ENCODE results near the gene NCAM1. TPM values are rescaled to one million over a fixed set of nuclear protein-coding genes. Genes with fewer than 3 reads are reported as not detected.

NCAM1 gene
- total RNA-seq, 1 experiment from 2014 or later = 12.0 TPM

DNA sequence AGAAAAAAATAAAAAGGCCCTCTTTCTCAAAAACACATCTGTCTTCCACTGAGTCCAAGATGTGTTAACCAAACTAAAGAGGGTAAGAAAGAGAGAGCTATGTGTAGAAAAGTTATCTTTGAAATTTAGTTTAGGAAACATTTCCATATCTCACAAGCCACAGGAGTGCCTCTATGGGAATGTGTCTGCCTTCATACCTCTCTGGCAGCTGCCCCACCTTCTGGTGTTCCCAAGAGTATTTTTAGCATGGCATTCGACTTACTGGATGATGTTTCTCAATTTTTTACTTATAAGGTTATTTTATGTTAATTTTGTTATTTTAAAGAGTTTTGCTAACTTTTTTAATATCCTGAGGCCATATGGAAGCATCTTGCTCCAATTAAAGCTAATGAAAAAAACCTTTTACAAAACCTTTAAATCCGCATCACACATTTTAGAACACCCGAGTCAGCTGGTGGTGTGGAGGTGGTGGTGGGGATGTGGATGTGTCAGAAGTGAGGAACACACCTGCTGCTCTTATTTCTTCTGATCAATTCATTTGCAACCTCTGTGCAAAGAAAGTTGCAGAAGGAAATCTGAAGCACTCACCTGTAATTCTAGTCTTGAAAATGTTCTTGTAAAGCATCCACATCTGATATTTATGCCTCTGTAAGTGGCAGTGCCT is 112.2 kb downstream of the NCAM1 start:
- Histone ChIP-seq H3K36me3 (ENCODE audit: insufficient read depth, low read length, poor library complexity, severe bottlenecking) (no peaks in the 10 kb centered on the region), H3K9me3 (ENCODE audit: low read depth, low read length, poor library complexity, severe bottlenecking) (no peaks in the 10 kb centered on the region), H3K27me3 (replicated peaks; ENCODE audit: insufficient read depth, low read depth, low read length, poor library complexity) (no peaks in the 10 kb centered on the region), H3K27ac (ENCODE audit: low read depth, low read length, poor library complexity, severe bottlenecking) (no peak overlapping the region), H3K4me3 (ENCODE audit: low read depth, low read length, poor library complexity, severe bottlenecking) (no peak overlapping the region), H3K4me1 (ENCODE audit: insufficient read depth, low read length, poor library complexity, severe bottlenecking) (no peaks in the 10 kb centered on the region)
- ChIA-PET POLR2A (ENCODE audit: low non-redundant PET) (no interaction called here), CTCF (no interaction called here)
- no peak for DNase-seq (ENCODE audit: low spot score)
- BruUV-seq (replicated peaks) = no TSS peak
- TF ChIP-seq EZH2 (IDR thresholded peaks at IDR 0.05; ENCODE audit: borderline replicate concordance, low read depth, low read length, poor library complexity, severe bottlenecking) = no peak
- TF ChIP-seq, protein P1, sequence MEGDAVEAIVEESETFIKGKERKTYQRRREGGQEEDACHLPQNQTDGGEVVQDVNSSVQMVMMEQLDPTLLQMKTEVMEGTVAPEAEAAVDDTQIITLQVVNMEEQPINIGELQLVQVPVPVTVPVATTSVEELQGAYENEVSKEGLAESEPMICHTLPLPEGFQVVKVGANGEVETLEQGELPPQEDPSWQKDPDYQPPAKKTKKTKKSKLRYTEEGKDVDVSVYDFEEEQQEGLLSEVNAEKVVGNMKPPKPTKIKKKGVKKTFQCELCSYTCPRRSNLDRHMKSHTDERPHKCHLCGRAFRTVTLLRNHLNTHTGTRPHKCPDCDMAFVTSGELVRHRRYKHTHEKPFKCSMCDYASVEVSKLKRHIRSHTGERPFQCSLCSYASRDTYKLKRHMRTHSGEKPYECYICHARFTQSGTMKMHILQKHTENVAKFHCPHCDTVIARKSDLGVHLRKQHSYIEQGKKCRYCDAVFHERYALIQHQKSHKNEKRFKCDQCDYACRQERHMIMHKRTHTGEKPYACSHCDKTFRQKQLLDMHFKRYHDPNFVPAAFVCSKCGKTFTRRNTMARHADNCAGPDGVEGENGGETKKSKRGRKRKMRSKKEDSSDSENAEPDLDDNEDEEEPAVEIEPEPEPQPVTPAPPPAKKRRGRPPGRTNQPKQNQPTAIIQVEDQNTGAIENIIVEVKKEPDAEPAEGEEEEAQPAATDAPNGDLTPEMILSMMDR (conservative IDR thresholded peaks at IDR 0.05; ENCODE audit: low read depth, low read length) = no peak
- intact Hi-C loops (cut with micrococcal nuclease; ENCODE audit: unreplicated experiment) = no loop called here

GRCh38 chr11:113075586-113076095 is 114.4 kb downstream of the NCAM1 start:
- H3K4me3 ChIP-seq (ENCODE audit: low read depth, low read length, poor library complexity, severe bottlenecking) = no peak overlapping the region
- TF ChIP-seq EZH2 (IDR thresholded peaks at IDR 0.05; ENCODE audit: borderline replicate concordance, low read depth, low read length, poor library complexity, severe bottlenecking) = no peak
- TF ChIP-seq, protein P1 (conservative IDR thresholded peaks at IDR 0.05; ENCODE audit: low read depth, low read length) = no peak
- ChIA-PET POLR2A (ENCODE audit: low non-redundant PET) (no interaction called here), CTCF (no interaction called here)
- H3K27ac ChIP-seq (ENCODE audit: low read depth, low read length, poor library complexity, severe bottlenecking) = no peak overlapping the region
- no peaks in the 10 kb centered on the region for H3K9me3 ChIP-seq (ENCODE audit: low read depth, low read length, poor library complexity, severe bottlenecking)
- no peaks in the 10 kb centered on the region for H3K27me3 ChIP-seq (replicated peaks; ENCODE audit: insufficient read depth, low read depth, low read length, poor library complexity)
- no peaks in the 10 kb centered on the region for H3K36me3 ChIP-seq (ENCODE audit: insufficient read depth, low read length, poor library complexity, severe bottlenecking)
- intact Hi-C loops (cut with micrococcal nuclease; ENCODE audit: unreplicated experiment) = no loop called here
- no peak for DNase-seq (ENCODE audit: low spot score)
- no TSS peak for BruUV-seq (replicated peaks)
- H3K4me1 ChIP-seq (ENCODE audit: insufficient read depth, low read length, poor library complexity, severe bottlenecking) = no peaks in the 10 kb centered on the region

- intact Hi-C loops (cut with micrococcal nuclease; ENCODE audit: unreplicated experiment) = no loop called here
These were observed 116.2 kb downstream of the NCAM1 start for GRCh38 chr11:113077379-113077778.

More at GRCh38 chr11:113077379-113077778, 116.2 kb downstream of the NCAM1 start:
- BruUV-seq (replicated peaks) = no TSS peak
- Histone ChIP-seq H3K4me3 (ENCODE audit: low read depth, low read length, poor library complexity, severe bottlenecking) (no peak overlapping the region), H3K27me3 (replicated peaks; ENCODE audit: insufficient read depth, low read depth, low read length, poor library complexity) (no peaks in the 10 kb centered on the region), H3K36me3 (ENCODE audit: insufficient read depth, low read length, poor library complexity, severe bottlenecking) (no peaks in the 10 kb centered on the region), H3K4me1 (ENCODE audit: insufficient read depth, low read length, poor library complexity, severe bottlenecking) (peaks cover 3% of the 10 kb centered on the region), H3K27ac (ENCODE audit: low read depth, low read length, poor library complexity, severe bottlenecking) (no peak overlapping the region), H3K9me3 (ENCODE audit: low read depth, low read length, poor library complexity, severe bottlenecking) (no peaks in the 10 kb centered on the region)
- TF ChIP-seq EZH2 (IDR thresholded peaks at IDR 0.05; ENCODE audit: borderline replicate concordance, low read depth, low read length, poor library complexity, severe bottlenecking) = no peak
- TF ChIP-seq, protein P1 (conservative IDR thresholded peaks at IDR 0.05; ENCODE audit: low read depth, low read length) = no peak
- no peak for DNase-seq (ENCODE audit: low spot score)
- ChIA-PET POLR2A (ENCODE audit: low non-redundant PET) (no interaction called here), CTCF (no interaction called here)
